Stimulated activated CD4-positive, alpha-beta T cell treated with anti-CD3 and anti-CD28 coated beads, Interleukin-4, amount 100 ng/mL, for 4 hours (primary cell): Measurements from ENCODE around the gene ZNF749.
"Not testable (repeated sequence)": the region's sequence is repeated elsewhere in the genome, so short reads cannot be mapped to it uniquely, and the experiment has no call there.

Source experiments
- DNase-seq, 2 experiments: peaks; one replicate each; pipeline ENCODE4 v3.0.0-alpha.2; 2020

The ZNF749 gene

DNA sequence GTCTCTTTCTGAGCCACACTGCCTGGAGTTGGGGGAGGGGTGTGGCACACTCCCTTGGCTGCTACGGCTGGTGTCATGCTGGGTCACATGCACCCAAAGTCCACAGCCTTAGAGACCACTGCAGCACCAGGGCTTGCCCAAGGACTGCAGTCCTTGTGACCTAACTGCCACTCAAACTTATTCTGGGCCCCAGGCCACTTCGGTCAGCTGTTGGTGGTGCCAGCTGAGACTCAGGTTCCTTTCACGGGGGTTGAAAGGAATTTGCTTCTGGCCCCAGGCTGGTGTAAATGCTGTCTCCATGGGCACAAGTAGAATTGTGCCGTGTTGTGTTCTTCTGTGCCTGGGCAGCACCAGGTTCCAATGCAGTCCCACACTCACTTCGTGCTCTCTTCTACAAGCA is 31.4 kb downstream of the ZNF749 start:
- no peak for DNase-seq

DNA sequence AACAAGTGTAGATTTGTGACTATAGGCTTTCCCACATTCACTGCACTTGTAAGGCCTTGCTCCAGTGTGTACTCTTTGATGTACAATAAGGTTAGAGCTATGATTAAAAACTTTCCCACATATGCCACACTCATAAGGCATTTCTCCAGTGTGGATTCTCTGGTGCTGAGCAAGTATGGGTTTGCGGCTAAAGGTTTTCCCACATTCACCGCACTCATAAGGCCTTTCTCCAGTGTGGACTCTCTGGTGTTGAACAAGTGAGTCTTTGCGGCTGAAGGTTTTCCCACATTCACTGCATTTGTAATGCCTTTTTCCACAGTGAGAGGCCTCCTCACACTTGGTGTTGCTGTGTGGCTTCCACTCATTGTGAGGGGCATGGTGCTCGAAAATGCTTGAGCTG is 38.5 kb downstream of the ZNF749 start:
- DNase-seq: no peak

DNA sequence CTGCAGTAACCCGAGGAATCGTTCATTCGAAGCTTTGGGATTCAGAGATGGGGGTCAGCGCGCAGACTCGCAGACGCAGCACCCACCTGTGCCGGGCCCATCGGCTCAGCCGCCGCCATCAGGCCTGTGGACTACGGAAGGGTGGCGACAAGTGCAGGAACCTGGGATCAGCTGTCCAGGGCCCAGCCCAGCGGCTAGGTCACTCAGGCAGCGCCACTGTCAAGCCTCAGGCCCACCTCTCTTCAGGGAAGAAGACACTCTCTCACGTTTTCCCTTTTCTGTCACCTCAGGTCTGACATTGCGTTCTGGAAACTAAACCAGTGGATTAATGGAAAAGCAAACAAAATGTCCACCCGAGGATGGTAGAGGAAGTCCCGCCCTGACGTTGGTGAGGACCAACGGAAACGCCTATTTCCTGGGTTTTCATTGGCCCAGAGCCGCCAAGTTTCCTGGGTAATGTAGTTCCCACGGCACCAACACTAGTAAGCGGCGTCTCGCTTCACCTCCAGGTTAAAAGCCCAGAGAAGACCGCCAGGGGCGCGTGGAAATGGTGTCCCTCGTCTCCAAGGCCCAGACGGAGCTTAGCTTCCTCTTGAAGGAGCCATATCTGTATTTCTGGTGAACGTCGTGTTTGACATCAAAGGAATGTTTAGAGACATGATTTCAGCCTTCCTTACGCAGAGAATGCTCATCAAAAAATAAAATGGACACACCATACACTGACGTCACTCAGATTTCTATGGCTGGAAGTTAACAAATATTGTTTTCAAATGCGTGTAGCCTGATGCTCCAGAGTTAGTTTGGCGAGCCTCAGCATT is 42.3 kb downstream of the ZNF749 start, which contains the start of gene ZNF772:
Gene ZNF772, minus strand, starts transcription at position 376 of the 818 bp plus-strand sequence. Its CDS starts 257 bp downstream, at position 119.
- peak; percentile 75 to 89 for DNase-seq

DNA sequence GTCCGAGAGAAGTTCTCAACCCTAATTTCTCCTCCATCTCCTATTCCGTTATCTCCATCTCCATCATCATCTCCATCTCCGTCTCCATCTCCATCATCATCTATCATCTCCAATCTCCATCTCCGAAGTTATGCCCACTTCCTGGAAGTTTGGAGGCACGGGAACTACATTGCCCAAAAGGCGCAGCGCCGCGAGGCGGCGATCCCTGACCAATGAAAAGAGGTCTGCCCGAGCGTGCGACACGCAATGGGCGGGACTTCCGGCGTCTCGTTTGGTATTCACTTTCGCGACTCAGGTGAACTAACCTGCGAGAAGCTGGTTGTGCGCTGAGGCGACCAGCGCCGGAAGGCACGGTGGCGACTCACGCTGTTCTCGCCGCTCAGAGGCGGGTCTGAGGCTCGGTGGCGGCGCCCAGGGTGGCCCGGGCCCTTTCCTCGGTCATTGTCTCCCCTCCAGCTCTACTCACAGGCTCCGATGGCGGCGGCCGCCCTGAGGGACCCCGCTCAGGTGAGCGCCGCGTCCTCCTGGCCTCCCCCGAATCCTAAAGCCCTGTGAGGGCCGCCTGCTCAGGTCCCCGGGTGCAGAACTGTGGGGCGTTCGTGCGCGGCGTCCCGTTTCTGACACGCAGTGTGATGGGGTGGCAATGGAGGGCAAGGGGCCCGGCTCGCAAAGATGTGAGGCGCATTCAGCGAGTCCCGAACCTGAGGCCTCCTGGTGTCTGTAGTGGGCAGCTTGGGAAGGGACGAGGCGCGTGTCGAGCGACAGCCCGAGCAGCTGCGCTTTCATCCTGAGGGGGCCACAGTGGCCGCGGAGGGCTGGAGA is 52.6 kb downstream of the ZNF749 start, which contains the start of gene ZNF419:
Gene ZNF419, plus strand, starts transcription at position 274 of the 822 bp plus-strand sequence. Its CDS starts 201 bp downstream, at position 475.
- DNase-seq: peak; percentile 92 to 94

DNA sequence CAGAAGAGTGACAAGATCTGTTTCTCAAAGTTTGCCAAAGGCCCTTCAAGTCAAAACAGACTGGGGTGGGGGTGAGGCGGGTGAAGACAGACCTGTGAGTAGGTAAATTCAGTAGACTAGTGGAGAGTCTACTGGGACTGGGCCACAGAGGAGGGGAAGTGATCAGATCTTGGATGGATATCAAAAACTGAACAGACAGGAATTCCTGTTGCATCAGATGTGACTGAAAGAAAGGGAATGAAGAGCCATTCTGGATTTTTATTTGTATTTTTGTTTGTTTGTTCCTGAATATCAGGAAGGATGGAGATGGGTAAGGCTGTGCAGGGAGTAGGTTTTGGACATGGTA is 53.1 kb downstream of the ZNF749 start:
- not testable (repeated sequence) for DNase-seq
